HG02623 (cell line): Measurements from ENCODE around the gene AMBP.

Experiments
- ATAC-seq: cut with Tn5 transposase; IDR thresholded peaks from one replicate; pipeline ENCODE4 v1.9.1; 2021; ENCODE audit warnings: moderate library complexity; ENCODE audit not compliant: unreplicated experiment

AMBP gene

DNA sequence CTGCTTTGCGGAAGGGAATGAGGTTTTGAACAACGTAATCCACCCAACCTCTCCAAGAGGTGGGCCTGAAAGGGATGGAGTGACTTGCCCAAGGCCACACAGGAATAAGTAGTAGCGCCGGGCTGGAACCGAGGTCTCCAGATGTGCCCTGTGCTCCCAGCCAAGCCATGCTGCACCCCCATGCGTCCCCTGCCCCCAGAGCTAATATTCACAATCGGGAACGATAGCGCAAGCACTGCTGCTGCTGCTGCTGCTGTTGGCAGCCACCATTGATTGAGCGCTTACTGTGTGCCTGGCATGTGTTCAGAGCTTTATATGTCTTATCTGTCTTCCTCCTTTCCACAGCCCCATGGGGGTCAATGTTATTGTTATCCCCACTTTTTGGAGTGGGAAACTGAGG lies 43.9 kb downstream of the AMBP start:
- no peak for ATAC-seq

GRCh38 chr9:114033397-114034103 lies 44.5 kb downstream of the AMBP start:
- no peak for ATAC-seq

- no peak for ATAC-seq
Measured at GRCh38 chr9:114031948-114032840, 45.9 kb downstream of the AMBP start.

- no peak for ATAC-seq
Measured at GRCh38 chr9:114031037-114031630, 47.0 kb downstream of the AMBP start.

GRCh38 chr9:114030364-114030763 lies 47.7 kb downstream of the AMBP start:
- no peak for ATAC-seq

GRCh38 chr9:114029311-114030170 lies 48.6 kb downstream of the AMBP start:
- ATAC-seq, result no peak

DNA sequence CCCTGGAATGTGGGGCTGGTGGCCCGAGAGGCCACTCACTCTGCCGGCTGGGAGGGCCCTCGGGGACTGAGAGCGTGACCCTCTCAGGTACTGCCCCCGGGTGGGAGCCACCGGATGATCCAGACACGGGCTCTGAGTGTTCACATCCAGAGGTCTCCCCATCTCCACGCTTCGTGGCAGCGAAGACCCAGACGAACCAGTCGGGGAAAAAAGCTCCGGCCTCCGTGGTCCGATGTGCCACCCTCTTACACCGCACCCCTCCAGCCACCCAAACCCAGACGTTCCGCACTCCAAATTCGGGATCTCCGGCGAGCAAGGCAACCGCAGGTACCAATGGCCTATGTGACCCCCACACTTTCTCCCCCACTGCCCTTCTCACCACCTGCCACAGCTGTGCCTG lies 49.5 kb downstream of the AMBP start:
- ATAC-seq, result no peak

- ATAC-seq, result no peak
Measured at GRCh38 chr9:114027863-114028465, 50.1 kb downstream of the AMBP start.

- no peak for ATAC-seq
Measured at GRCh38 chr9:114027159-114027862, 50.8 kb downstream of the AMBP start.

GRCh38 chr9:114026335-114026734 lies 51.8 kb downstream of the AMBP start:
- no peak for ATAC-seq

GRCh38 chr9:114025760-114026159 lies 52.3 kb downstream of the AMBP start:
- no peak for ATAC-seq

DNA sequence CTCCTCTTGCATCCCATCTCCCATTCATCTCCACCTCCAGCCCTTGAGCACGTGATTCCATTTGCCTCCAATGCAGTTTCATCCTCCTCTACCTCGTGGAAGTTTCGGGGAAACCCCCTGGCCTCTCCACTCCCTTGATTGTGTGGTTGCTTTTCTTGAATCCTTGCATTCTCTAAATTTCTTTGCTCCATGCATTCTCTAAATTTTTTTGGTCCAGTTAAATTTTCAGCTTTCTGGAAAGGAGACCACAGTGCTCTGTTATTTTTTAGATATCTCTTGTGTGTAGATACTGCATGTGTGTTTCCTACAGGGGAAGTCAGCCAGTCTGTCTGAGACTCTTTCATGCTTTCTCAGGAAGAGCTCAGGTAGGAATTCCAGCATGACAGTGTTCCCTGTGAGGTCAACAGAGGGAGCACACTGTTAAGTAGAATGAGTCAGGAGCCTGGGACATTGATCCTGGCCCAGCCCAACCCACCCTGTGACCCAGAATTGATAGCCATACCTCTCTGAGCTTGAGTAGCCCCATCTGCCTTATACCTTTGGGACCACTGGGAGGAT lies 52.8 kb downstream of the AMBP start:
- ATAC-seq, result no peak

DNA sequence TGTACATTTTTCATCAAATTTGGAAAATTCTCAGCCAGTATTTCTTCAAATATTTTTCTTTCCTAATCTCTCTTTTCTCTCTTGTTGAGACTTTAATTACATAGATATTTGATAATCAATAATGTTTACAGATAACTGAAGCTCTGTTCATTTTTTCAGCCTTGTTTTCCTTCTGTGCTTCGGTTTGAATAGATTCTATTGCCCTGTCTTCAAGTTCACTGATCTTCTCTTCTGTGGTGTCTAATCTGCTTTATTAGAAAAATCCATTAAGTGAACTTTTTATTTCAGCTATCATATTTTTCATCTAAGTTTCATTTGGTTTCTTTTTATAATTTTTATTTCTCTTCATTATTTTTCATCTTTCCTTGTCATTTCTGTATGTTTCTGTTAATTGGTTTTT lies 54.1 kb downstream of the AMBP start:
- ATAC-seq, result no peak

GRCh38 chr9:114021578-114021977 lies 56.5 kb downstream of the AMBP start:
- ATAC-seq, result no peak

GRCh38 chr9:114017741-114018715 lies 60.1 kb downstream of the AMBP start:
- no peak for ATAC-seq

GRCh38 chr9:114016629-114017423 lies 61.3 kb downstream of the AMBP start:
- no peak for ATAC-seq

GRCh38 chr9:114016101-114016500 lies 62.0 kb downstream of the AMBP start:
- ATAC-seq, result no peak

DNA sequence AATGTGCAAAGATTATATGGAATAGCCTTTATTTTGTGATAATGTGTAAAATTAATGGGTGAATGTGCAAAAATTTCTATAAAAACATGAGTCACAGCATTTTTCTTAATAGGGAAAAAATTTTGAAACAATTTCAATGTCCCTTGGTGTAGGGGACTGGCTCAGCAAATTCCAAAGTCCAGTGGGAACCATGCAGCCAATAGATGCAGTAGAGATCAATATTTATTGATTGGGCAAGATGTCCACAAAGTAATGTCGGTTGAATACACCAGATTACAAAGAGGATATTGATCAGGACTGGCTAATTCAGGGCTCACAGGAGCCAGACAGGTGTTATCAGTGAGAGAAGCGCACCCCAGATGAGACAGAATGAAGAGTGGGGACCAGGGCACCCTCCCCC lies 62.5 kb downstream of the AMBP start:
- ATAC-seq, result no peak
